Fibroblast of skin of back (primary cell): ENCODE results near the gene OR6M1.

Experiments
- DNase-seq: peaks from one replicate; pipeline ENCODE4 v3.0.0-alpha.2; 2013

Gene OR6M1

DNA sequence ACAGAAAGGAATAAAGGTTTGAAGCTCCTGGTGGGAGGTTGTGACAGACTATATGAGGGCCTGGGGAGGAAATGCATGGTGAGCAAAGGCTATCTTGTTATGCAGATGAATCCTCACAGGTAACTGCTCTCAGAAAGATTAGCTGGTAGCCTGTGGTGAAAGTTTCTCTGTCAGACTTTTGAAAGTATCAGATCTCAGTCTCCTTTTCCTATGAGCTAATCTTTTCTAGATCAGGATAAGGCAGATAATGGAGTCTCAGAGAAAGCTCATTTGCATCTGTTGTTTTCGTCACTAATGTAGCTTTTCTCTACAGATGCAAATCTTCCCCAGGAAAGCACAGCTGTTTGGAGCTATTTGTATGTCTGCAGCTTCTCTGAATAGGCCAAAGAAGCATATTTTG, 30.9 kb downstream of the OR6M1 start:
- no peak for DNase-seq

DNA sequence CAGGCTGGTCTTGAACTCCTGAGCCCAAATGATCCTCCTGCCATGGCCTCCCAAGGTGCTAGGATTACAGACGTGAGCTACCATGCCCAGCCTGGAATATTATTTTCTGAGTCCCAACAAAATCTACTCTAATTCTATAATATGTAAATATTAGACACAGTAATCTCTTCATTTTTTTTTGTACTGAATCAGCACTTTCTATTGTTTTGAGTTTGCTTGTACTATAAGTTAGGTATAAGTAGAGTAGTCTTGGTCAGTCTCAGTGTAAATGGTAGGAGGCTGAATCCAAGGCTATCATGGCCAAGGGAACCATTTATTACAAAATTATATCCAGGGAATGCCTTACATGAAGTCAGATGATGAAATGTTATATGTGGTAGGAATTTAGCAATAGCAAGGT, 32.2 kb downstream of the OR6M1 start:
- DNase-seq, result no peak

DNA sequence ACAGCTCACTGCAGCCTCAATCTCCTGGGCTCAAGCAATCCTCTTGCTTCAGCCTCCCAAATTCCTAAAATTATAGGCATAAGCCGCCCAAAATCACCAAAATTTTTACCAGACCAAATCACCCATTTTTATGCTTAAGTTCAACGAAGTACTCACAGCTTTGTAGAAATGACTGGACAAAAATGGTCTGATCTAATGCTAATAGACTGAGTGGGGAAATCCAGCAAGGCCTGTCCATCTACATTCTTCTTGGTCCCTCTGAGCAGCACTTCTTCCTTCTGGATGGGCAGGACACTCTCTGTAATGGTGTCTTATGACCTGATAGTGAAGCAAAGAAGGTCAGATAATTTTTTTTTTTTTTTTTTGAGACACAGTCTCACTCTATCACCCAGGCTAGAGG, 33.1 kb downstream of the OR6M1 start:
- no peak for DNase-seq

DNA sequence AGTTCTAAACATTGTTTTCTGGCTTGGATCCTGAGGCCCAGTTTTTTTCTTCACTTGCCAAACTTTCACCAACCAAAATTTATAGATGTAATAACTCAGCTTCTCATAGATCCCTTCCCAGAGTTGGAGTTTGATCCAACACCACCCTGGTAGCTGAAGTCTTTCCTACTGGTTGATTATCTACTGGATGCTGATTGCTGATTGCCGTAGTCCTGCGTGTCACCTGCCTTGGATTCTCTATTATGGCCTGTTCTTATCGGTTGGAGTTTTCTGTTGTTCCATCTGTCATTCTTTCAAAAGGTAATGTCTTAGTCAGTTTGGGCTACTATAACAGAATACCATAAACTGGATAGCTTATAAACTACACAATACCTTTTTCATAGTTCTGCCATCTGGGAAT, 34.5 kb downstream of the OR6M1 start:
- DNase-seq, result no peak

DNA sequence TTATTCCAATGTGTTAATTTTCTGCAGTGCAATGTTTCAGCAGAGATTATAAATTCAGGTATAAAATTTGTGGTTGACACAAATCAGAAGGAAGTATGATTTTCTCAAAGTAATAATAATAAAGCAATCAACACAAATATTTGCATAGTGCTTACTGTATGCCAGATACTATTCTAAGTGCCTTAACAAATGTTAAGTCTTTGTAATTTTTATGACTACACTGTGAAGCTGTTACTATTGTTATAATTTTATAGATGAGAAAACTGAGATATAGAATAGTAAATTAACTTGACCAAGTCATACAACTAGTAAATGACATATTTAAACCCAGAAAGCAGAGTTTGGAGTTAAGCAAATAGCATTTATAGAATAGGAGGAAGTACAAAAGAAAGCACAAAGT, 35.4 kb downstream of the OR6M1 start:
- DNase-seq, result no peak

DNA sequence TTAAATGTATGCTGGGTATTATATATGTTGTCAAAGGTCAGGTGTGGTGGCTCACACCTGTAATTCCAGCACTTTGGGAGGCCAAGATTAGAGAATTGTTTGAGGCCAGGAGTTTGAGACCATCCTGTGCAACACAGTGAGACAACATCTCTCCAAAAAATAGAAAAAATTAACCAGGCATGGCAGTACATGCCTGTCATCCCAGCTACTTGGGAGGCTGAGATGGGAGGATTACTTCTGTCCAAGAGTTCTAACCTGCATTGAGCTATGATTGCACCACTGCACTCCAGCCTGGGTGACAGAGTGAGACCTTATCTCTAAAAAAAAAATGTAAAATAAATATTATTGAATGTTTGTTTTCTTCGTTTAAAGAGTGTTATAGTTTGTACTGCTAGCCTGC, 40.5 kb downstream of the OR6M1 start:
- no peak for DNase-seq

DNA sequence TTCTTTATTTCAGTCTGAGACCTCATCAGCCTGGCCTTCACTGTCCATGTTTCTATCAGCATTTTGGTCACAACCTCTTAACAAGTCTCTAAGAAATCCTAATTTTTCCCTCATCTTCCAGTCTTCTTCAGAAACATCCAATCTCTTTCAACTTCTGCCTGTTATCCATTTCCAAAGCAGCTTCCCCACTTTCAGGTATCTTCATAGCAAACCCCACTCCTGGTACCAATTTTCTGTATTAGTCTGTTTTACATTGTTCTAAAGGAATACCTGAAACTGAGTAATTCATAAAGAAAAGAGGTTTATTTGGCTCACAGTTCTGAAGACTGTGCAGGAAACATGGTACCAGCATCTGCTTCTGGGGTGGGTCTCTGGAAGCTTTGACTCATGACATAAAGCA, 43.7 kb downstream of the OR6M1 start:
- no peak for DNase-seq

DNA sequence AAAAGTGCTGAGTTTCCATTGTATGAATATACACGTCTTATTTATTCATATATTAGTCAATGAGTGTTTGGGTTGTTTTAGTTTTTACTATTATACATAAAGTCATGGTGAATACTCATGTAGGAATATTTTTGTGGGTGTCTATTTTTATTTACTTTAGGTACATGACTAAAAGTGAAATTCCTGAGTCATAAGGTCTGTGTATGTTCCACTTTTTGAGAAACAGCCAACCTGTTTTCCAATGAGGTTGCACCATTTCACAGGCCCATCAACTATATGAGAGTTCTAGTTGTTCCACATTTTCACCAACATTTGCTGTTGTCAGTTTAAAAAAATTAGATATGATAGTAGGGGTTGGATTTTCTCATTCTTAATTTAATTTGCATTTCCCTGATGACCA, 45.3 kb downstream of the OR6M1 start:
- DNase-seq, result no peak

DNA sequence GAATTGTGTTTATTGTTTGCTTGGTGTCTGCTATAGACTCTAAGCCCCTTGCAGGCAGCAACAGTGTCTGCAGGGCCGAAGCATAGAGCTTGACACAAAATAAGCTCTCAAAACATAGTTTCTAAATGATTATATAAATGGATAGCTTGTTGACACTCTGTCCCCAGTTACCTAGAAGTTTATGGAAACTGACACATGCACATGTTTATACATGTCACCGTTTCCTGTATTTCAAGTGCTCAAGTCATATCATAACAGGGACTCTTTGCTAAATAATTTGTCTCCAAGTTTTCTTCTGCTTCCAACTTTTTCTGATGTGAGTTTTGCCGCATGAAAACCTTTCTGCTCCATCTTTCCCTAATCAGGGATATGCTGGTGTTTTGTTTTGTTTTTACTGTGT, 48.2 kb downstream of the OR6M1 start:
- no peak for DNase-seq

DNA sequence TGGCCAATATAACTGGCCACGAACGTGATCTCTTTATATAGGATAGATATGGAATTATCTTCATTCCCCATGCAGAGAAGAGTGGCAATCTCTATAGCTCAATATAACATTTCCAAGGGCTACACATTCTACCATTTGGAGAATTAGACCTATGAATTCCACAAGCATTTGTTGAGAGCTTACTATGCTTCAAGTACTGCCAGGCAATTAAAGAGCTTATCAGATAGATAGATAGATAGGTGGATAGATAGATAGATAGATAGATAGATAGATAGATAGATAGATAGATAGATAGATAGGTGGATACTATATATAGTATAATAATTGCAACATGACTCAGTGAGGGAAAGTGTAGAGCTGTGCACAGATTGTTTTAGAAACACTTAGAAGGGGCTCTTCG, 50.3 kb downstream of the OR6M1 start:
- no peak for DNase-seq
